K562 (cell line): Measurements from ENCODE around the gene GPR176.

ENCODE experiments used
- CCNT2 ChIP-seq: IDR thresholded peaks from 2 replicates; pipeline ENCODE4 v1.6.1; 2011; ENCODE audit warnings: borderline replicate concordance, low read depth, mild to moderate bottlenecking, moderate library complexity, mixed read lengths, low read length; ENCODE audit not compliant: insufficient read length; ENCODE audit errors: extremely low read depth
- CTCF ChIP-seq, 3 experiments: IDR thresholded peaks in 2 of 3; conservative IDR thresholded peaks in 1 of 3; 2 replicates each; pipeline ENCODE4 v1.5.1; 2011 to 2012; ENCODE audit warnings: low read length in 3 of 3, mild to moderate bottlenecking in 3 of 3, control low read depth in 2 of 3, improper control_type of control experiment in 1 of 3, inconsistent platforms in 1 of 3, low read depth in 1 of 3, mixed read lengths in 1 of 3, moderate library complexity in 1 of 3; ENCODE audit not compliant: insufficient read depth in 2 of 3
- EZH2 ChIP-seq: IDR thresholded peaks from 2 replicates; pipeline ENCODE4 v1.6.1; 2012; ENCODE audit warnings: low read depth, mild to moderate bottlenecking, inconsistent platforms, low read length, borderline replicate concordance
- HMG20B ChIP-seq: fragments of 250-450 bp; sonication (Bioruptor Pico); IDR thresholded peaks from 2 replicates; pipeline ENCODE4 v1.5.0; 2021; ENCODE audit warnings: mild to moderate bottlenecking
- POLR2AphosphoS5 ChIP-seq: IDR thresholded peaks from 2 replicates; pipeline ENCODE4 v1.6.1; 2011; ENCODE audit warnings: mild to moderate bottlenecking, low read depth, low read length, moderate library complexity; ENCODE audit not compliant: control insufficient read depth, insufficient read depth
- ZNF24 ChIP-seq: fragments of 450-650 bp; IDR thresholded peaks from 2 replicates; pipeline ENCODE4 v1.6.1; 2016

- TF ChIP-seq EZH2 (no peak), HMG20B (no peak), POLR2AphosphoS5 (no peak), CCNT2 (no peak), ZNF24 (no peak), CTCF (IDR thresholded peaks at IDR 0.05 in 2 of 3, conservative IDR thresholded peaks at IDR 0.05 in 1 of 3; ENCODE audit: insufficient read depth in 2 of 3, low read depth in 1 of 3, low read length in 3 of 3) (no peak)
Measured at GRCh38 chr15:39918688-39919385, 1.2 kb downstream of the GPR176 start.
